ENCODE results near the gene AKAP12.
"Not testable (repeated sequence)": the region's sequence is repeated elsewhere in the genome, so short reads cannot be mapped to it uniquely, and the experiment has no call there.

- TF ChIP-seq CTCF (conservative IDR thresholded peaks at IDR 0.05; ENCODE audit: low read length); EZH2phosphoT487 (IDR thresholded peaks at IDR 0.05; ENCODE audit: borderline replicate concordance): not testable (repeated sequence)
Observed at GRCh38 chr6:151356983-151357382, 117.2 kb downstream of the AKAP12 start.

Measured in Loucy (cell line).